Lung (tissue), 12 donors: ENCODE results near the gene SLC45A1. TPM values are rescaled to one million over a fixed set of nuclear protein-coding genes. Genes with fewer than 3 reads are reported as not detected.

ENCODE experiments used
- ATAC-seq: fragments of 200-7000 bp; cut with Tn5 transposase; one replicate; pipeline ENCODE4 v1.9.1; 2020; ENCODE audit warnings: moderate number of reproducible peaks; ENCODE audit not compliant: insufficient read depth, low FRiP score
- DNase-seq, 3 donors: peaks; one replicate each; pipeline ENCODE4 v3.0.0-alpha.2; 2013 to 2017
- H3K27ac ChIP-seq, 2 donors: one replicate each; pipeline ENCODE4 v1.5.1; 2013; ENCODE audit warnings: mild to moderate bottlenecking in 2 of 2, moderate library complexity in 2 of 2, control low read depth in 1 of 2, inconsistent platforms in 1 of 2, low read depth in 1 of 2, low read length in 1 of 2
- H3K27me3 ChIP-seq, 3 donors: one replicate each; pipeline ENCODE4 v1.5.1; 2013; ENCODE audit warnings: low read length in 2 of 3; ENCODE audit not compliant: control insufficient read depth in 3 of 3, insufficient read depth in 3 of 3
- H3K36me3 ChIP-seq, 4 donors: one replicate each; pipeline ENCODE4 v1.5.1; 2013; ENCODE audit warnings: low read length in 4 of 4, mild to moderate bottlenecking in 1 of 4, moderate library complexity in 1 of 4; ENCODE audit not compliant: control insufficient read depth in 4 of 4, insufficient read depth in 4 of 4
- H3K4me1 ChIP-seq, 5 donors: one replicate each; pipeline ENCODE4 v1.5.1; 2013; ENCODE audit warnings: low read length in 5 of 5, mild to moderate bottlenecking in 2 of 5, moderate library complexity in 1 of 5; ENCODE audit not compliant: control insufficient read depth in 5 of 5, insufficient read depth in 5 of 5
- H3K4me3 ChIP-seq: one replicate; pipeline ENCODE4 v1.5.1; 2013; ENCODE audit warnings: mild to moderate bottlenecking, control low read depth, moderate library complexity
- H3K9ac ChIP-seq, 2 donors: one replicate each; pipeline ENCODE4 v1.5.1; 2013; ENCODE audit warnings: low read length in 2 of 2, control low read depth in 1 of 2; ENCODE audit not compliant: insufficient read depth in 1 of 2
- H3K9me3 ChIP-seq, 4 donors: one replicate each; pipeline ENCODE4 v1.5.1; 2013; ENCODE audit warnings: low read length in 3 of 4, mild to moderate bottlenecking in 1 of 4, moderate library complexity in 1 of 4; ENCODE audit not compliant: control insufficient read depth in 4 of 4, insufficient read depth in 3 of 4
- WGBS, 2 donors: extraction: QIAGEN DNeasy Blood & Tissue Kit; methylation state at CpG; one replicate each; pipeline ENCODE4 v1.1.7; 2013; 5-methylcytosine and 5-hydroxymethylcytosine counted together
- polyA plus RNA-seq, 2 donors: library from polyadenylated mRNA; stranded (reverse); fragments of 200-250 nt; gene quantifications; one replicate each; pipeline ENCODE4 v1.2.1, GENCODE V29; 2013
- total RNA-seq, 2 donors: library from RNA; depleted of rRNA in 1 of 2; stranded (reverse); fragments of >200 nt in 1 of 2; gene quantifications; one replicate each; pipeline ENCODE4 v1.2.1, GENCODE V29; 2014 to 2021
- TF ChIP-seq, protein P1 (sequence below): IDR thresholded peaks from 2 replicates; pipeline ENCODE4 v1.5.1; 2012; ENCODE audit warnings: mild to moderate bottlenecking; ENCODE audit errors: control extremely low read depth, extremely low read depth
- donor health status: control.
- donor health status: control.
- donor health status: Bipolar disorder and iron deficiency.
- donor health status: healthy.
- donor health status: DM: yes; HTN: yes; CAD: no.

Gene SLC45A1
- total and polyA plus RNA-seq, 4 donors, result 0.74 to 1.6 (median 1.1) TPM

DNA sequence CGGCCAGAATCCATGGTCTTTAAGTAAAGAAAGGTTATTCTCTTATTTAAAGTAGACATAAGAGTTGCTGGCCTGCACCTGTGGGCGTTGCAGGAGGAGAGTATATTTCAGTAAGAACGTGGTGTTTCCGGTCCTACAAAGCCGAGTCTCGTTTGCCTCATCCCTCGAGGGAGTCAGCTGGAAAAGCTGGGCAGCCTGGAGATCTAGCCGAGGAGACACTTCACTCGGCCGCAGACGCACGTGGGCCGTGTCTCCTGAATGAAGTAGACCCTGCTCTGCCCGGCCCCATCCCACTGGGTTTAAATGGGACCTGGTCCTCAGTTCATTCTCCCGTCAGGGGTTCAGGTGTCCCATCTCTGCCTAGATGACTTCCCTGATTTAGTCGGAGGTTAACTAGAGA, 14.9 kb downstream of the SLC45A1 start:
- WGBS, 2 donors, result 90 to 96% methylated on average over 16 of the region's 16 CpGs
- no peaks in the 10 kb centered on the region for H3K27me3 ChIP-seq
- no peaks in the 10 kb centered on the region for H3K9me3 ChIP-seq
- H3K9ac ChIP-seq, result no peak overlapping the region
- no peak overlapping the region for H3K27ac ChIP-seq
- no peak overlapping the region for H3K4me3 ChIP-seq
- DNase-seq (no peak), ATAC-seq (no peak)
- TF ChIP-seq, protein P1, sequence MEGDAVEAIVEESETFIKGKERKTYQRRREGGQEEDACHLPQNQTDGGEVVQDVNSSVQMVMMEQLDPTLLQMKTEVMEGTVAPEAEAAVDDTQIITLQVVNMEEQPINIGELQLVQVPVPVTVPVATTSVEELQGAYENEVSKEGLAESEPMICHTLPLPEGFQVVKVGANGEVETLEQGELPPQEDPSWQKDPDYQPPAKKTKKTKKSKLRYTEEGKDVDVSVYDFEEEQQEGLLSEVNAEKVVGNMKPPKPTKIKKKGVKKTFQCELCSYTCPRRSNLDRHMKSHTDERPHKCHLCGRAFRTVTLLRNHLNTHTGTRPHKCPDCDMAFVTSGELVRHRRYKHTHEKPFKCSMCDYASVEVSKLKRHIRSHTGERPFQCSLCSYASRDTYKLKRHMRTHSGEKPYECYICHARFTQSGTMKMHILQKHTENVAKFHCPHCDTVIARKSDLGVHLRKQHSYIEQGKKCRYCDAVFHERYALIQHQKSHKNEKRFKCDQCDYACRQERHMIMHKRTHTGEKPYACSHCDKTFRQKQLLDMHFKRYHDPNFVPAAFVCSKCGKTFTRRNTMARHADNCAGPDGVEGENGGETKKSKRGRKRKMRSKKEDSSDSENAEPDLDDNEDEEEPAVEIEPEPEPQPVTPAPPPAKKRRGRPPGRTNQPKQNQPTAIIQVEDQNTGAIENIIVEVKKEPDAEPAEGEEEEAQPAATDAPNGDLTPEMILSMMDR, result no peak
- no peaks in the 10 kb centered on the region for H3K36me3 ChIP-seq
- no peaks in the 10 kb centered on the region for H3K4me1 ChIP-seq

DNA sequence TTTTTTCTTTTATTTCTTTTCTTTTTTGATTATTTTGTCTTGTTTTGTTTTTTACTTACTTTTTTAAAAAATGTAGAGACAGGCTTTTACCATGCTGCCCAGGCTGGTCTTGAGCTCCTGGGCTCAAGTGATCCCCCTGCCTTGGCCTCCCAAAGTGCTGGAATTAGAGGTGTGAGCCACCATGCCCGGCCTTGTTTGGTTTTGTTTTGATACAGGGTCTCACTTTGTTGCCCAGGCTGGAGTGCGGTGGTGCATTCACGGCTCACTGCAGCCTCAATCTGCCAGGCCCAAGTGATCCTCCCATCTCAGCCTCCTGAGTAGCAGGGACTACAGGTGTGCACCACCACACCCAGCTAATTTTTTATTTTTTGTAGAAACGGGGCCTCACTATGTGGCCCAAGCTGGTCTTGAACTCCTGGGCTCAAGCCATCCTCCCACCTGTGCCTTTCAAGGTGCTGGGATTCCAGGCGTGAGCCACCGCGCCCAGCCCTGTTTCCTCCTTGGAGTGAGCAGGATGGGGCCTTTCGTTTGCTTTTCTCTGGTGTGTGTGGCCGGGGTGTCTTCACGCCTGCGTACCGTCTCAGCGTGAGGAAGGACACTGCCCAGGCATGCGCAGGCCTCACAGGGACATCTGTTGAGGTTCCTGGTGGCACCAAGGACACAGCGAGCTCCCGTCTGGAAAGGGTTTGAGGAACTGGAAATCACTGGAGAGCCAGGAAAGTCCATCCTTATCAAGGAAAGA, 15.5 kb downstream of the SLC45A1 start:
- TF ChIP-seq, protein P1, result no peak
- no peaks in the 10 kb centered on the region for H3K4me1 ChIP-seq
- no peaks in the 10 kb centered on the region for H3K27me3 ChIP-seq
- no peak overlapping the region for H3K9ac ChIP-seq
- no peaks in the 10 kb centered on the region for H3K36me3 ChIP-seq
- no peak overlapping the region for H3K27ac ChIP-seq
- ATAC-seq (no peak), DNase-seq (no peak)
- no peaks in the 10 kb centered on the region for H3K9me3 ChIP-seq
- WGBS, 2 donors, result 89 to 95% methylated on average over 16 of the region's 16 CpGs
- no peak overlapping the region for H3K4me3 ChIP-seq

DNA sequence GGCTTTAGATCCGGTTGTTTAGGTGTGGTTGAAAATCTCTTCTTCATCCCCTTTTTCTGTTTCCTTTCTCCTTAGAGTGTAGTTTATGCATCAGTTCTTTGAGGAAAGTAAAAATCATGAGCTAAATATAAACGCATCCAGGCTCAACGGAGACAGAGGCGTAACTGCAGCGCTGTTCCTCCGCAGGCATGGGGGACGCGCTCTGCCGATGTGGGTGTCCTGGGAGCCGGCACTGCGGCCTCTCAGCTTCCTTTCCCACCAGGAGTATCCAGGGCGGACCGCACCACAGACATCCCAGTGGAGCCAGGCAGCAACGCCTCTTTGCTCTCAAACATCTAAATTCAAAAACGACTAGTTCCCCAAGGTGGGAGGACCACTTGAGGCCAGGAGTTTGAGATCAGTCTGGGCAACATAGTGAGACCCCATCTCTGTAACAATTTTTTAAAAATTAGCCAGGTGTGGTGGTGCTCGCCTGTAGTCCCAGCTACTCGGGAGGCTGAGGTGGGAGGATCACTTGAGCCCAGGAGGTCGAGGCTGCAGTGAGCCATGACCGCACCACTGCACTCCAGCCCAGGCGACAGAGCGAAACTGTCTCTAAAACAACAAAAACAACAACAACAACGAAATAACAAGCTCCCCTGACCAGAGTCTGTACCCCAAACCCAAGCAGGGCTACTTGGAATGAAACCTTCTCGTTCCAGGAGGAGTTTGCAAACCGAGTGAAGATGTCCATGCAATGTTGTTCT, 16.4 kb downstream of the SLC45A1 start:
- Histone ChIP-seq H3K9me3 (no peaks in the 10 kb centered on the region), H3K4me3 (no peak overlapping the region), H3K27ac (no peak overlapping the region), H3K9ac (no peak overlapping the region), H3K4me1 (no peaks in the 10 kb centered on the region), H3K27me3 (no peaks in the 10 kb centered on the region), H3K36me3 (no peaks in the 10 kb centered on the region)
- 93 to 96% methylated on average over 24 of the region's 24 CpGs for WGBS, 2 donors
- TF ChIP-seq, protein P1, result no peak
- ATAC-seq (no peak), DNase-seq (no peak)
